Measurements from ENCODE around the gene COL4A2.
"Not testable (repeated sequence)": the region's sequence is repeated elsewhere in the genome, so short reads cannot be mapped to it uniquely, and the experiment has no call there.

The COL4A2 gene

DNA sequence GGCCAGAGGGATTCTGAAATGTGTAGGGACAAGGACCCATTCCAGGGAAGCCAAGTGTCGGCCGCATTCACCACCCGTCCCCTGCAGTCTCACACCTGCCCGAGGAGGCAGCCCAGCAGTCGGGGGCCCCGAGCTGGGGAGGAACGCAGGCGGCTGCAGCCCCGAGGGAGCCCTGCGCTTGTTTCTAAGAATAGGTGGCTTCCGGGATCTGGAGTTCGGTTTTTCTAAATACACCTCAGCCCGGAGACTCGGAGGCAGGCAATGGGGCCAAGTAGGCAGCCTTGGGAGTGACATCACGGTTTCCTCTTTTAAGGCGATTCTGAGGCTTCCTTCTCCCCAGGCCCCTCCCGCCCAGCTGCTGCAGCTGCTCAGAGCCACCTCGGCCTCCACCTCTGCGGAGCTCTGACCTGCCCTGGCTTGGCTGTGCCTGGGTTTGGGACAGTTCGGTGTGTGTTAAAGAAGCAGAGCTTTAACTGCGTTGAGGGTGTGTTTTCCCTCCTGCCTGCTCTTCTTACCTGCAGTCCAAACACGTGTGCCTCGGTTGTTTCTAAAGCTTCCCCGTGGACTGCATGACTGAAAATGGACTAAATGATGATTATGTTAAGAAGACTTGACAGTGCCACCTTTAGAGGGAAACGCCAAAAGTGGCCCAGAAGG, 80.5 kb downstream of the COL4A2 start:
- DNase-seq = peak in 1 of 2 experiments; percentile 11

DNA sequence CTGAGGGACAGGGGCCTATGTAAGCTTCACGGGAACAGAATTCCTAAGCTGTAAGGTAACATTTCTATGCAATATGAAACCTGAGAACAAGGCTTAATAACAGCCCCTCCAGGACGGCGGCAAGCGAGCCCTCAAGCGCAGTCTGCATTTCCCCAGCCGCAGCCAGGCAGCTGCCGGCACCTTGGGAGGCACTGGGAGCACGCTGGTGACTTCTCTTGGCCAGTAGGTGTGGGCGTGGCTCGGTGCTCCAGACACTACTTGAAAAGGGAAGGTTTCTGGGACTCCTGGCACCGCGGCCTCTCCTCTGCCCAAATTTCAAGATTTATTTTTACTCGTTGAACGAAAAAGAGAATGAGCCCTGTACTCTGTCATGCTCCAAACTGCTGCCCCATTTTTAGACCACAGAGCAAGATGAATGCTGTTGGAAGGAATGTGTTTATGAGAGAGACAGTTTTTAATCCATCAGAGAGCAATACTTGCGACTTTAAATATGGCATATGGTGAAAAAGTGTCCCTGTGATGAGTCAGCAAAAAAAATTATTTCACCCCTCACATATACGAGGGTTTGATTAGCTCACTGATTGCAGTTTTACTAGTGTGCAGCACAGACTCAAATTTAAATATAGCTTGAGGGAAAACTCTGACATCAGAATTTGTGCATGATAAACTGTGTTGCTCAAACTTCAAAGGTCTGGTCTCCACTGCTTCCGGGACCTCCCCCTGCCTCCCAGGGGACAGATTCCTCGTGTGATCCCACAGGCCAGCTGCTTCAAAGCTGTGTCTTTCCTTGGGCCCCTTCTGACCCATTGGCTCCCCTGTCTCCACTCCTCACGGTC, 81.2 kb downstream of the COL4A2 start:
- DNase-seq = peak; percentile 21 to 52

DNA sequence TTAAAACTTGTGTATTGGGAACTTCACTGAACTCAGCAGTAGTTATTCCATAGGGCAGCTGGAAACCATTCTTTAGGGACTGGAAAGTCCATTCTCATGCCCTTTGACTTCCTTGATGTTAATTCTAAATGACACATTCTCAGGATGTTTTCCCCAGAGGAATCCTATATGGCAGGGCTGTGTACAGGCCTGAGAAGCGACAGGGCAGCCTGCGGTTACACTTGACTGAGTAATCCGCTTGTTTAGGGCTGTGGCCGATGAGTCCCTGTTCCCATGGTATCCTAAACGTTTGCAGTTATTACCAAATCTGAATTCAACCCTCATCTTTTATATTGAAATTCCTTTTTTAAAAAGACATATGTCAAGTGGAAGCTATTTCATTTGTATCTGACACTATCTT, 83.5 kb downstream of the COL4A2 start:
- DNase-seq = no peak

DNA sequence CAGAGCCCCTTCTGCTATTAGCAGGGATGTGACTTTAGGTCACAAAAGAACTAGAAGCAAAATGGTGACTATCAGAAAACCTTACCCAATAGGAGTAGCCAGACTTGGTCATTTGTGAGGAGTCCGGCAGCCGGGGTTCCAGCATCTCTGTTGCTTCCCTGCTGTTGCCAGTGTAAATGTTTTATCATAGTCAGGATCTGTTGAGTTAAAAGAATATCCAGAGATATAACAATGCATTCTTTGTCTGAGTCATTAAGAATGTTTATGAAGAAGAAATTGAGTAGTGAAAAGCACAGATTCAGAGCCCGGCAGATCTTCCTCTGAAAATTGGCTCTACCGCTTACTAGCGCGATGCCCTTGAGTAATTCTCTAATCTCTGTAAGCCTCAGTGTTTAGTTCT, 84.2 kb downstream of the COL4A2 start:
- no peak for DNase-seq

DNA sequence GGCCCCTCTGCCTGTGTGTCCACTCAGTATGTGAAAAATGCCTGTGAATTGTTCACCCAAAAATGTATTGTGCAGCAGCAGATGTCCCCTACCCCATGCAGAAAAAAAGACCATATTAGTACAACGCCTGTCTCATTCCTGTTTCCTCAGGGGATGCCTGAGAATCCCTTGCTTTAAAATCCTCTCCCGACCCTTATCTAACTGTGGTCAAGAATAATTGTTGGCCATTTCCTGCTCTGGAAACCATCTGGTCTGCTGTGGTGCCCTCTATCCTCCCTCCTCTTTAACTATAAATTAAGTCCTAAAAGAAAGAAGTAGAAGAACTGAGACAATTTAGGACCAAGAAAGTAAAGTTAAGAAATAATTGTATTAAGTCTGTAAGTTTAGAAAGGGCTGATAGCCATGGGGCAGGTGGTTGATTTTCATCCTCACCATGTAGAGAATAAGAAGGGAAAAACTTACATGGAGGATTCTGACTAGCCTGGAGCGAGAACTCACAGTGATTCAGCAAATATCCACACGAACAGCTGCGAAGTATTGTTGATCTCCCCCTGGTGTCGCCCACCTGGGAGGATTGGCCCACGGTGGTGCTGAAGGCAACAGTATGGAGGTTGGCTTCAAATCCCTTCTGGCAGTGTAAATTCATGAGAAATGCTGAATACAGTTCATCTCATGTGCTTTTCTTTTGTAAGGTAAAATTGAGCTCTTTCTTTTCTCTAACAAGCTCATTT, 85.6 kb downstream of the COL4A2 start:
- no peak for DNase-seq

DNA sequence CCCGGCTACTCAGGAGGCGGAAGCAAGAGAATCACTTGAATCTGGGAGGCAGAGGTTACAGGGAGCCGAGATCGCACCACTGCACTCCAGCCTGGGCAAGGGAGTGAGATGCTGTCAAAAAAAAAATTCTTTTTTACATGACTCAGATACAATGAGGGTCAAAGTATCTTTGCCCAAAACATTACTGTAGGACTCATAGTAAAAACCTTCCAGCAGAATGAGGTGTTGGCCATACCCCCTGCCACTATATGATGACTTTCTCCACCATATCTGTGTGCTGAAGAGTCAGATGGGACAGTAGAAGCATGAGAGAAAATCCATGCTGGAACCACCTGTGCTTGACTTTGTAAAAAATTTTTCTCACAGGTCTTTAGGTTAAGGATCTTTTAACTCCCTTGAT, 86.7 kb downstream of the COL4A2 start:
- DNase-seq = no peak

DNA sequence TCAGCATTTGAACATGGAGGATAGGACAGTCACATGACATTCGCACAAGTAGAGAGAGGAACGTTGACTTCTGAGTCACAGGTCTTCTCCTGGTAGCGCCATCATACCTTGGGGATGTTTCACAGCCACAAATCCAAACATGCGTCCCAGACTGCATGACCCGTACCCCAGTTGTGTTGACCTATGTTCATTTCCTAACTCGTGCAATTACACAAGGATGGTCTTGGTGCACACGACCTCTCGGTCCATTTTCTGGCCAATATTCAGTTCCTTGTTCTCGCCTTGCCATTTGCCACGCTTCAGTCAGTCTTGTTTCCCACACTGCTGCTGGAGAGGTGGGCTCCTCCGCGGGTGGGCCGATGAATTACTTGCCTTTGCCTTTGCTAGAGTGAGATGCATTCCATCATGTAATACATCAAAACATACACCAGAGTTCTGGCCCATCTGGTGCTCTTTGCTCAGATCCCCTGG, 87.3 kb downstream of the COL4A2 start:
- no peak for DNase-seq

DNA sequence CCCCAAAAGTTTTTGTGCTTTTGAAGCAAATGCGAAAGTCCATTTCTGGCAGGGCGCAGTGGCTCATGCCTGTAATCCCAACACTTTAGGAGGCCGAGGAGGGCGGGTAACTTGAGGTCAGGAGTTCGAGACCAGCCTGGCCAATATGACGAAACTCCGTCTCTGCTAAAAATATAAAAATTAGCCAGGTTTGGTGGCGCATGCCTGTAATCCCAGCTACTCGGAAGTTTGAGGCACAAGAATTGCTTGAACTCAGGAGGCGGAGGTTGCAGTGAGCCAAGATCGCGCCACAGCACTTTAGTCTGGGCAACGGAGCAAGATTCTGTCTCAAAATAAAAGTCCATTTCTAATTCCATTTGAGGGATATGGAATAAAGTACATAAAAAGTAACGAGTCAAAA, 88.5 kb downstream of the COL4A2 start:
- DNase-seq = not testable (repeated sequence)

DNA sequence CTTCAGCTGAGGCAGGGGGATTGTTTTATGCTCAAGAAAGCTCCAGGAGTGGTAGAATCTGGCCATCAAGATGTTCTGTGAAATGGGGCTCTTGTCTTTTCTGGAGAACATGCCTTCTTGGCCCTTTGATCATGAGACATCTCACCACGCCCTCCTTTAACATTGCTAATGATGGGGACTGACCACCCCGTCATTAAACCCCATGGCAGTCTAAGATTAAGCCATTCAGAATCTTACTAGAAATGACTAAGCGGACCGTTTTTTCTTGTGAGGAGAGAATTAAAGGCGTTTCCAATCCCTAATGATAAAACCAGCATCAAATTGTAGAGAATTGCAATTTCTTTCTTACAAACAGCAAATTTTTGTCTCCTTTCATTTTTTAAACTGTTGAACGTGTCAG, 89.4 kb downstream of the COL4A2 start:
- no peak for DNase-seq

DNA sequence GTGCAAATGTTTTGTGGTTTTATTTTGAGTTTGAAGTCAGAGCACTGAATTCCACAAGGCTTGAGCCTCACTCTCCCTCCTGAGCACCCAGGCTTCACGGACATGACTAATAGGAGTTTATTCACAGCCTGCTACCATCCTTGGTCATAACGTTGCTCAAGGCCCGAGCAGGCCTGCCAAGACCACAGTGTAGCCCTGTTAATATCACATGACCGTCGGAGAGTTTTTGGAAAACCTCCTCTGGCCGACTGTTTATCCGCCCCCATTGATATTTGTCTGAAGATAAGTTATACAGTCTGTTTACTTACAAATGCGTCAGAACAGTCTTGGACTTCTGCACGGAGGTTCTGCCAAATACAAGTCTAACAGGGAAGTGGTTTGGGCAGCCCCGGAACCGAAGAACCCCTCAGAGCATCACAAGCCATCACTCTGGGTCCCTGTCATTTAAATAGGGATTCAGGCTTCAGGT, 89.9 kb downstream of the COL4A2 start:
- no peak for DNase-seq

DNA sequence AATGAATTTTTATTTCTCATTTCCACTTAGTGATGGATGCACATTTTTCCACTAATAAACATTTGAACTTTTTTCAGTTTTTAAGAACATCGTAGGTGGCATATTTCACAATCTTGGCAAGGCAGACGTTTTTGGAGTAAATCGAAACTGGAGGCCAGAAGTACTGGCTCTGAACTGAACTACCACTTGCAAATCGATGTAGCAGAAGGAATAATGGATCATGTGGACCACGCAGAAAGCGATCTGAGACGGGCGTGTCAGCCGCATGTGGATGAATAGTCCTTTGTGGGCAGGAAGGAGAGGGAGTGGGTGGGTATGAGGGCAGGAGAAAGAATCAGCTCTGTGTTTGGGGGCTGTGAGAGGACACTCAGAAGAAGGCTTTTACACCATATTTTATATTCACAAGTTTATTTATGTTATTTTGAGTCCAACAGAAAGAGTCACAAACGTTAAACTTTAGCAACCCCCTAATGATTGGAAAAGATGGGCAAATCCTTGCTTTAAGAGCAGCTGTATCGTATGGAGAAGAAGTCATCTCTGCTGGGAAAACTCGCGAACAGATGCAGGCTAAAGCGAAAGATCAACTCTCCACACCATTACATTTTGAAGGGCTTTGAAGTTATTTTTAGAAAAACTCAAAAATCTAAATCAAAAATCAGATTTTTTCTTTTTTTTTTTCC, 90.5 kb downstream of the COL4A2 start:
- no peak for DNase-seq

DNA sequence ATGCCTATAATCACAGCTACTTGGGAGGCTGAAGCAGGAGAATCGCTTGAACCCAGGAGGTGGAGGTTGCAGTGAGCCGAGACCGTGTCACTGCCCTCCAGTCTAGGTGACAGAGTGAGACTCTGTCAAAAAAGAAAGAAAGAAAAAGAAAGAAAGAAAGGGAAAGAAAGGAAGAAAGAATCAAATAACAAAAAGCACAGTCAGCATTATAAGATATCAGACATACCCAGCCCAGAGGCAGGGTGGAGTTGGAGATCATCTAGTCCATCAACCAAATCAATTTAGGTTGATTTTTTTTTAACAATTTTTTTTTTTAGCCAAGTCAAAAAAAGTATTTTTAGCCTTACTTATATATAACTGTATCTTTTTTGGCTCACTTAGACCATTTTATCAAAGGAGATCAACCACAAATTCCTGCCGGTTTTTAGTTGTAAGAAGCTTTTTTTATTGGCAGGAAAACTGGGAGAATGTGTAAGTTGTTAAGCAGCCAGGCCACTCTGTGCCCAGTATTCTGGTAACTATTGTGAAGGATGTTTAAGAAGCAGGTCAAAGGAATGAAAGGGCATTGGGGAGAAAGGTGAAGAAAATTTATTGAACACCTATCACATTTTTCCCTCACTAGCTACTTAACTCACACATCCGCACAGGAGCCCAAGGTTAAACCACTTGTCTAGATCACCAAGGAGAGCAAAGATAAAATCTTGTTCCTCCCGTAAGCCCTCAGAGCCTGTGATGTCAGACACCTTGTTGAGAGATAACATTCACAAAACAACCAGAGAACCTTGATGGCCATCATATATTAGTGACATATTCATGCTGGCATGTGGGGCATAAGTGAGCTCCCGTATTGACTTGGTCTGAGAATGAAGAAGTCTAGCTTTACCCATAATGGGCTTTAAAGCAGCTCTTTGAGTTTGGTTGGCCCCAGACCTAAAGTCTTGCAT, 91.8 kb downstream of the COL4A2 start:
- DNase-seq = no peak

DNA sequence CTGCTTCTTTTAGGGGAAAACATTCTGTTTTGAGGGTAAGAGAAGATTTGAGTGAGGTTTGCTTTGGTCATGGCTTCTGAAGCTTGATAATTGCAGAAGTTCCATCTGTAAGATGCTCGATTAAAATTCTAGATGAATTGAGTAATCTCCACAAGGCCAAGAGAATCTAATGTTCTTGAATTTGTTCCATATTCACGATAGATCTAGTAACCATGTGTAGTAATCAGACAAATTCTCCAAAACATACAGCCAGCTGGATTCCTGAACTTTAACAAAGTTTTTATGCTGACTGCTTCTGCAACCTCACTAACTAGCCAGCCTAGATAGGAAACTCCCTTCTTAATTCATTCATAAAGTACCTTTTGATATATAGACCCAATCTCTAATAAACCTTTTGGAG, 92.7 kb downstream of the COL4A2 start:
- no peak for DNase-seq

DNA sequence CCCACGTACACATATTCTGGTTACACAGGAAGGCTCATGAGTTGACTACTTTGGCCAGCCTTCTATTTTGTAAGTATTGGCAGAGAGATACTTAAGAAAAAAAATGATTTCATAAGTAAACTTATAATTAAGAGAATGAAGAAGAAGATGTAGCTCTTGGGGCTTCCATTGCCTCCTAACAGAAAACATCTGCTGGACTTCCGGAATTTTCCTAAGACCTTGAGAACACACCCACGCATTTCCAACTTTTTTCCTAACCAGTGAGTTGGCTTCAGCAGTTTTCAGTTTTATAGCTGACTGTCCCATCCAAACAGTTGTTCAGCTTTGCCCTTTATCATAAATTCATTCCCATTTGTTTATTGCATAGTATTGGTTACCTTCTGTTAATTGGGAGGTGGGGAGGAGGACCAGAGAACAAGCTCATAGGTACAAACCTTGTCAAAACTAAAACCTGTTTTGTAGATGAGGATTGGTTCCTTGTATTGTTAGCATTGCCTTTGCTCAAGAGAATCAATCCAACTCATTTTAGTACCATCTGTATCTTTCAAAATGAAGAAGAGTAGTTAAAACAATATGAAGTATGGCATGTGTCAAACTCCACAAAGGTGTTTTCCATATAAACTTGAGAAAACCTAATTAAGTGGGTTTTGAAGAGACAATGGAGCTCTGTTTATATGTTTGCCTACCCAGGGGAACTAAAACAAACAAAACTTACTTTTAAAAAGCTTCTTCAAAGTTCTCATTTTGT, 93.9 kb downstream of the COL4A2 start:
- no peak for DNase-seq

DNA sequence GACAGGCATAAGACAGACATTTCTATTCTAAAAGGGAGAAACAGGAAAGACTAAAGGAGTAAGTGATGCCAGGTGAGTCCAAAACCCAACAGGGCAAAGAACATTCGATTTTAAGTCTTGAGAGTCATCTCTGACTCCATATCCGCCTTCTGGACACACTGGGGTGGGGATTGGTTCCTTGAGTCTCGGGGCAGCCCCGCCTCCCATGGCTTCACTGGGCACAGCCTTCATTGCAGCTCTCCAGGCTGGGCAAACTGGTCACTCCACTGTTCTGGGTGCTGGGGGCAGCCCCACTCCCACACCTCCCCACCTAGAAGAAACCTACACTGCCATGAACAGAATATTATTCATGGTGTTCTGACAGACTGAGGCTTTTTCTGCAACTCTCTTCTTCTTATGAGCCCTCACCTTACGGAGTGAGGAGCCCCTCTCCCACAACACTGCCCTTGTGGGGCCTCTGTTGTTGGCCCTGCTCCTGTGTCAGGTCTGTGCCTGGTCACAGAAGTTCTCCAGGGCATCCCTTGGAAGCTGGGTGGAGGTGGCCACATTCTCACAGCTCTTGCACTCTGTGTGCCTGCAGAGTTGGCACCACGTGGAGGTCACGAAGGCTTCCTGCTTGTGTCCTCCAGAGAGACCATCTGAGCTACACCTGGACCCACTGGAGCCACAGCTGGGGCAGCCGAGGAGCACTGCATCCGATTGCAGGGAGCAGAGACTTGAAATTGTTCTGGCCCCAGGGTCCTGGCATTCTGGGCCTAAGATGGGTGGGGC, 95.4 kb downstream of the COL4A2 start:
- DNase-seq = no peak

DNA sequence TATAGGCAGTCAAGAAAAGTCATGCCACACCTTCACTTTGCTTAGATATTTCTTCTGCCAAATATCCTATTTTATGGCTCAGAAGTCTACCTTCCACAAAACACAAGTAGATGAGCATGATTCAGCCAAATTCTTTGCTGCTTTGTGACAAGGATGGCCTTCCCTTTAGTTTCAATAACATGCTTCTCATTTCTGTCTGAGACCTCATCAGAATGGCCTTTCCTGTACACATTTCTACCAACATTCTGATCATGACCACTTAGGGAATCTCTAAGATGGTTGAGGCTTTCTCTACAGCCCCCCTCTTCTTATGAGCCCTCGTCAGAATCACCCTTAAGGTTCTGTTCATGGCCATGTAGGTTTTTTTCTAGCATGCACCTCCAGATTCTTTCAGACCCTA, 96.2 kb downstream of the COL4A2 start:
- DNase-seq = no peak

DNA sequence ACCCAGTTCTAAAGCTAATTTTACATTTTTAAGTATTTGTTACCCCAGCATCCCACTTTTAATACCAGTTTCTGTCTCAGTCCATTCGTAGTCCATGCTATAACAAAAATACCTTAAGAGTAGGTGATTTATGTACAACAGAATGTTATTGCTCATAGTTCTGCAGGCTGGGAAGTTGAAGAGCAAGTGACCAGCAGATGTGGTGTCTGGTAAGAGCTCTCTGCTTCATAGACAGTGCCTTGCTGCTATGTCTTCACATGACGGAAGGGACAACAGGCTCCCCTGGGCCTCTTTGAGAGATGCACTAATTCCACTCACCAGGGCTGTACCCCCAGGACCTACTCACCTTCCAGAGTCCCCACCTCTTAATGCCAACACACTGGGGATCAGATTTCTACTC, 96.6 kb downstream of the COL4A2 start:
- DNase-seq = no peak

DNA sequence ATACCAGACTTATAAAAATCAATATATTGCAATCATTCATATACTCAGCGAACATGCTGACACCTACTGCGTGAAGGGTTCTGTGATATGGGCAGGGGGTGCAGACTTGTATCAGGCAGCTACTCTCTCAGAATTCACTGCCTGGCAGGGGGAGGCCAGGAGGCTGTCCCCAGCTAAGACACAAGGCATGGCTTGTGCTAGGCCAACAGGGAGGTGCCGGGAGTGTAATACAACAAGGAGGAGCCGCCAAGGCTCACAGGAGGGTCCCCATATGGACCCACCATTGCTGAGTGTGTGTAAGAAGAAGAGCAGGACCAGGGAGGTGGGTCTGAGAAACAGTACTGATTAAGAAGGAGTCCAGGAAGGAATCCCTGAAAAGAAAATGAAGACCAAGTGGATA, 97.2 kb downstream of the COL4A2 start:
- DNase-seq = no peak

DNA sequence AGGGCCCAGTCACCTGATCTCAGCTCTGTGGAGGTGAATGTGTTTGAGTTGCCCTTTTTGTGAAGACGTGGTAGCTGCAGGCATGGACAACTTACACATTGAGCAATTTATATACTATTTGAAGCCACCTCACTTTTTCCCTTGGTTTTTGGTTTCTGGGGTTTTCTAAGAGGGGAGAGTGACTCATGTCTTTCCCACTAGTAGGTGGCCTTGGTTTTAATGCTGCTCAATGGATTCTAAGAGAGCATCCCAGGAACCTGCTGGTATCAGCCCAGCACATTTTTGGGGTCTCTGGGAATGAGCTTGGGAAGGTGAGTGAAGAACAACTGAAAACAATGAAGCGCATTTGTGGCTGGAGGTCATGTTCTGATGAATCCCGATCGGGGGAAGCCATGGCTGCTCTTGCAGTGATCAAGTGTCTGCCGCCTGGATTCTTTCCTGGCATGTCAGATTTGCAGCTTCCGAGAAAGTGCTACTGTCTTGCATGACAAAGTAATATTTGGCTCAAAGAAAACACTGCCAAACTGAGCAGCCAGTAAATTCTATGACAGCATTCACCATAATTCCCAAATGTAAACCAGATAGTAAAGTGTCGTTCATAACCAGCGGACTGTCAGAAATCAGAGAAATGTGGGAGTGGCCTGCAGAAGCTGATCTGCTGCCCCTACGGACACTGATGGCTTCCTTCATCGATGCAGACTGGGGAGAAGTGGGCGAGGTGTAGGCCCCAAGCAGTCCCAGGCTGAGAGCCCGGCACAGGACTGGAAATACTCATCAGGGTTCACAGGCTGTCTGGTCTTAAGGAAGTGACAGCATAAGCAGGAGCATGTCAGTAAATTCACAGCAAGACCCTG, 98.7 kb downstream of the COL4A2 start:
- no peak for DNase-seq
